HG02763 (cell line): ENCODE results near the gene IRF9.
A peak's percentile ranks its signal among the peaks of the same experiment; 100 is the strongest.

Source experiments
- ATAC-seq: cut with Tn5 transposase; IDR thresholded peaks from one replicate; pipeline ENCODE4 v1.9.1; 2021; ENCODE audit warnings: mild to moderate bottlenecking, moderate library complexity; ENCODE audit not compliant: unreplicated experiment

The IRF9 gene

GRCh38 chr14:24146978-24147760 lies 13.9 kb upstream of the IRF9 start, which contains the start of gene RNF31:
TSS of gene RNF31 (plus strand) at chr14:24147498. CDS start at chr14:24147699, 201 bp downstream.
- peak; percentile 78 for ATAC-seq

GRCh38 chr14:24147761-24148428 lies 13.2 kb upstream of the IRF9 start:
- no peak for ATAC-seq

GRCh38 chr14:24149302-24149969 lies 11.6 kb upstream of the IRF9 start:
- no peak for ATAC-seq

- ATAC-seq, result no peak
Observed at GRCh38 chr14:24150061-24150460, 11.0 kb upstream of the IRF9 start.

- ATAC-seq, result no peak
Observed at GRCh38 chr14:24150567-24150966, 10.5 kb upstream of the IRF9 start.

- ATAC-seq, result no peak
Observed at GRCh38 chr14:24150993-24151392, 10.1 kb upstream of the IRF9 start.

GRCh38 chr14:24151404-24152080 lies 9.5 kb upstream of the IRF9 start:
- ATAC-seq, result no peak

- no peak for ATAC-seq
Observed at GRCh38 chr14:24155100-24155499, 6.0 kb upstream of the IRF9 start.

GRCh38 chr14:24156840-24157239 lies 4.2 kb upstream of the IRF9 start:
- no peak for ATAC-seq

- ATAC-seq, result no peak
Observed at GRCh38 chr14:24157331-24157730, 3.7 kb upstream of the IRF9 start.

GRCh38 chr14:24159777-24160498 lies 1.1 kb upstream of the IRF9 start:
- ATAC-seq, result no peak

- no peak for ATAC-seq
Observed at GRCh38 chr14:24160499-24160849, 591 bp upstream of the IRF9 start.

GRCh38 chr14:24162093-24162492 lies 1.0 kb downstream of the IRF9 start:
- no peak for ATAC-seq

GRCh38 chr14:24164518-24164991 lies 3.5 kb downstream of the IRF9 start:
- ATAC-seq, result no peak

- ATAC-seq, result no peak
Observed at GRCh38 chr14:24165785-24166184, 4.7 kb downstream of the IRF9 start.

- no peak for ATAC-seq
Observed at GRCh38 chr14:24167469-24168114, 6.5 kb downstream of the IRF9 start.

GRCh38 chr14:24171422-24172260 lies 10.6 kb downstream of the IRF9 start, which contains the start of gene REC8:
TSS of gene REC8 (plus strand) at chr14:24172080. CDS start at chr14:24172553, 473 bp downstream.
- ATAC-seq, result peak; percentile 77

GRCh38 chr14:24172261-24172860 lies 11.3 kb downstream of the IRF9 start:
- no peak for ATAC-seq

GRCh38 chr14:24172871-24173281 lies 11.8 kb downstream of the IRF9 start:
- no peak for ATAC-seq
